Kasumi-1 (cell line): Measurements from ENCODE around the gene SPATA19.
"Not testable (repeated sequence)": the region's sequence is repeated elsewhere in the genome, so short reads cannot be mapped to it uniquely, and the experiment has no call there.

ENCODE experiments used
- DNase-seq, 2 experiments: peaks; one replicate each; lab custom pipeline; 2025; lab: John Stamatoyannopoulos, UW

SPATA19 gene

GRCh38 chr11:133845413-133845812 is at the start of gene SPATA19:
SPATA19 (minus strand) TSS chr11:133845513; CDS start chr11:133845446, 67 bp downstream.
- DNase-seq: no peak

- no peak for DNase-seq
Measured at GRCh38 chr11:133895061-133895479, 49.8 kb upstream of the SPATA19 start.

GRCh38 chr11:133893381-133893780 is 48.1 kb upstream of the SPATA19 start:
- no peak for DNase-seq

- DNase-seq: no peak
Measured at GRCh38 chr11:133892584-133893380, 47.5 kb upstream of the SPATA19 start.

- DNase-seq: no peak
Measured at GRCh38 chr11:133892126-133892525, 46.8 kb upstream of the SPATA19 start.

GRCh38 chr11:133889893-133890292 is 44.6 kb upstream of the SPATA19 start:
- DNase-seq: no peak

GRCh38 chr11:133889188-133889587 is 43.9 kb upstream of the SPATA19 start:
- DNase-seq: no peak

GRCh38 chr11:133887692-133888332 is 42.5 kb upstream of the SPATA19 start:
- no peak for DNase-seq

- no peak for DNase-seq
Measured at GRCh38 chr11:133886029-133886428, 40.7 kb upstream of the SPATA19 start.

GRCh38 chr11:133872160-133872559 is 26.8 kb upstream of the SPATA19 start:
- no peak for DNase-seq

GRCh38 chr11:133867456-133867855 is 22.1 kb upstream of the SPATA19 start:
- DNase-seq: no peak

- DNase-seq: no peak
Measured at GRCh38 chr11:133865466-133865865, 20.2 kb upstream of the SPATA19 start.

GRCh38 chr11:133864756-133865155 is 19.4 kb upstream of the SPATA19 start:
- no peak for DNase-seq

GRCh38 chr11:133860151-133860550 is 14.8 kb upstream of the SPATA19 start:
- no peak for DNase-seq

- not testable (repeated sequence) for DNase-seq
Measured at GRCh38 chr11:133854330-133854960, 9.1 kb upstream of the SPATA19 start.

- DNase-seq: no peak
Measured at GRCh38 chr11:133844217-133844616, 1.1 kb downstream of the SPATA19 start.

GRCh38 chr11:133843454-133843987 is 1.8 kb downstream of the SPATA19 start:
- no peak for DNase-seq

- no peak for DNase-seq
Measured at GRCh38 chr11:133842730-133843129, 2.6 kb downstream of the SPATA19 start.

GRCh38 chr11:133842053-133842452 is 3.3 kb downstream of the SPATA19 start:
- DNase-seq: no peak

- no peak for DNase-seq
Measured at GRCh38 chr11:133841279-133842043, 3.9 kb downstream of the SPATA19 start.

- DNase-seq: no peak
Measured at GRCh38 chr11:133840479-133840941, 4.8 kb downstream of the SPATA19 start.
